DND-41 (cell line): ENCODE data around the gene KANTR.

Source experiments
- ATAC-seq: fragments of 200-7000 bp; cut with Tn5 transposase; 3 replicates; pipeline ENCODE4 v1.9.1; 2021; ENCODE audit warnings: low read depth; ENCODE audit not compliant: insufficient read depth
- DNase-seq: peaks from one replicate; pipeline ENCODE4 v3.0.0-alpha.2; 2020
- H2AFZ ChIP-seq: 2 replicates; pipeline ENCODE4 v1.6.0; 2012; ENCODE audit warnings: low read depth, low read length
- H3K27ac ChIP-seq: 2 replicates; pipeline ENCODE4 v1.5.1; 2012; ENCODE audit warnings: low read length, inconsistent platforms
- H3K27me3 ChIP-seq: fragments of 200-600 bp; sonication (generic); 2 replicates; pipeline ENCODE4 v1.6.0; 2012; ENCODE audit warnings: low read length, mild to moderate bottlenecking, inconsistent platforms; ENCODE audit not compliant: insufficient read depth, poor library complexity
- H3K36me3 ChIP-seq: 2 replicates; pipeline ENCODE4 v1.5.1; 2012; ENCODE audit warnings: low read length, inconsistent platforms; ENCODE audit not compliant: insufficient read depth
- H3K4me1 ChIP-seq: 2 replicates; pipeline ENCODE4 v1.5.1; 2012; ENCODE audit warnings: mild to moderate bottlenecking, low read length; ENCODE audit not compliant: insufficient read depth
- H3K4me2 ChIP-seq: 2 replicates; pipeline ENCODE4 v1.6.0; 2012; ENCODE audit warnings: mild to moderate bottlenecking, moderate library complexity, low read length, inconsistent platforms; ENCODE audit not compliant: insufficient read depth
- H3K4me3 ChIP-seq, 2 experiments: fragments of 200-600 bp in 1 of 2; shearing (Covaris generic) in 1 of 2; 2 replicates each; pipeline ENCODE4 v1.5.1; 2012 to 2016; ENCODE audit warnings: inconsistent platforms in 2 of 2, low read length in 2 of 2, mild to moderate bottlenecking in 2 of 2, low read depth in 1 of 2, moderate library complexity in 1 of 2
- H3K79me2 ChIP-seq: 2 replicates; pipeline ENCODE4 v1.6.0; 2012; ENCODE audit warnings: low read length, inconsistent platforms; ENCODE audit not compliant: insufficient read depth
- H3K9ac ChIP-seq: 2 replicates; pipeline ENCODE4 v1.6.0; 2012; ENCODE audit warnings: low read depth, mild to moderate bottlenecking, inconsistent platforms, low read length, moderate library complexity
- H3K9me3 ChIP-seq: 2 replicates; pipeline ENCODE4 v1.5.1; 2012; ENCODE audit warnings: low read length, moderate library complexity, mild to moderate bottlenecking, inconsistent platforms; ENCODE audit not compliant: insufficient read depth, severe bottlenecking
- H4K20me1 ChIP-seq: 2 replicates; pipeline ENCODE4 v1.6.0; 2012; ENCODE audit warnings: low read length; ENCODE audit not compliant: insufficient read depth
- CTCF ChIP-seq: IDR thresholded peaks from 2 replicates; pipeline ENCODE4 v1.5.1; 2012; ENCODE audit warnings: borderline replicate concordance, low read length, moderate library complexity, mild to moderate bottlenecking; ENCODE audit not compliant: poor library complexity, severe bottlenecking; ENCODE audit errors: extremely low read depth
- EZH2 ChIP-seq: IDR thresholded peaks from 3 replicates; pipeline ENCODE4 v1.6.1; 2012; ENCODE audit warnings: borderline replicate concordance, low read depth, mild to moderate bottlenecking, moderate library complexity, low read length, inconsistent platforms; ENCODE audit not compliant: severe bottlenecking

Gene KANTR

GRCh38 chrX:53055244-53055849, 38.6 kb upstream of the KANTR start:
- Histone ChIP-seq H4K20me1 (no peaks in the 10 kb centered on the region), H3K4me2 (no peak overlapping the region), H3K4me3 (no peak overlapping the region), H3K4me1 (no peaks in the 10 kb centered on the region), H3K36me3 (no peaks in the 10 kb centered on the region), H3K9ac (no peak overlapping the region), H2AFZ (no peak overlapping the region), H3K79me2 (no peaks in the 10 kb centered on the region), H3K9me3 (no peaks in the 10 kb centered on the region), H3K27me3 (no peaks in the 10 kb centered on the region), H3K27ac (no peak overlapping the region)
- TF ChIP-seq CTCF (no peak), EZH2 (no peak)
- no peak for ATAC-seq
- DNase-seq = no peak

GRCh38 chrX:53056292-53056691, 37.6 kb upstream of the KANTR start:
- H3K9me3 ChIP-seq = no peaks in the 10 kb centered on the region
- TF ChIP-seq EZH2 = no peak
- TF ChIP-seq CTCF = no peak
- H3K27me3 ChIP-seq = no peaks in the 10 kb centered on the region
- DNase-seq = no peak
- no peaks in the 10 kb centered on the region for H4K20me1 ChIP-seq
- H3K9ac ChIP-seq = no peak overlapping the region
- no peaks in the 10 kb centered on the region for H3K36me3 ChIP-seq
- no peaks in the 10 kb centered on the region for H3K79me2 ChIP-seq
- H3K4me1 ChIP-seq = no peaks in the 10 kb centered on the region
- no peak overlapping the region for H3K4me2 ChIP-seq
- H2AFZ ChIP-seq = no peak overlapping the region
- no peak overlapping the region for H3K27ac ChIP-seq
- no peak overlapping the region for H3K4me3 ChIP-seq
- no peak for ATAC-seq

GRCh38 chrX:53065104-53065503, 28.8 kb upstream of the KANTR start:
- no peak overlapping the region for H3K4me2 ChIP-seq
- no peak overlapping the region for H2AFZ ChIP-seq
- no peaks in the 10 kb centered on the region for H3K79me2 ChIP-seq
- no peaks in the 10 kb centered on the region for H3K27me3 ChIP-seq
- H3K4me1 ChIP-seq = no peaks in the 10 kb centered on the region
- H3K4me3 ChIP-seq = no peak overlapping the region
- ATAC-seq (no peak), DNase-seq (no peak)
- no peaks in the 10 kb centered on the region for H3K36me3 ChIP-seq
- no peak overlapping the region for H3K9ac ChIP-seq
- H3K27ac ChIP-seq = no peak overlapping the region
- TF ChIP-seq EZH2 (no peak), CTCF (no peak)
- H3K9me3 ChIP-seq = no peaks in the 10 kb centered on the region
- H4K20me1 ChIP-seq = no peaks in the 10 kb centered on the region
